Esophagus (tissue), 2 donors: ENCODE data around the gene PREP. TPM values are rescaled to one million over a fixed set of nuclear protein-coding genes. Genes with fewer than 3 reads are reported as not detected.
"Not testable (repeated sequence)": the region's sequence is repeated elsewhere in the genome, so short reads cannot be mapped to it uniquely, and the experiment has no call there.

ENCODE experiments used
- H3K27ac ChIP-seq, 2 donors: one replicate each; pipeline ENCODE4 v1.5.1; 2013; ENCODE audit warnings: low read depth in 2 of 2, mild to moderate bottlenecking in 2 of 2, inconsistent platforms in 1 of 2, low read length in 1 of 2, moderate library complexity in 1 of 2
- H3K27me3 ChIP-seq, 2 donors: one replicate each; pipeline ENCODE4 v1.6.1; 2013; ENCODE audit warnings: low read length in 2 of 2, control low read depth in 1 of 2, mild to moderate bottlenecking in 1 of 2; ENCODE audit not compliant: insufficient read depth in 2 of 2, control insufficient read depth in 1 of 2
- H3K36me3 ChIP-seq, 2 donors: one replicate each; pipeline ENCODE4 v1.6.1; 2013; ENCODE audit warnings: low read length in 1 of 2; ENCODE audit not compliant: control insufficient read depth in 2 of 2, insufficient read depth in 2 of 2
- H3K4me1 ChIP-seq, 2 donors: one replicate each; pipeline ENCODE4 v1.6.1; 2013; ENCODE audit warnings: low read length in 1 of 2; ENCODE audit not compliant: control insufficient read depth in 2 of 2, insufficient read depth in 2 of 2
- H3K4me3 ChIP-seq, 2 donors: one replicate each; pipeline ENCODE4 v1.5.1; 2013; ENCODE audit warnings: low read length in 2 of 2, mild to moderate bottlenecking in 2 of 2, low read depth in 1 of 2, moderate library complexity in 1 of 2
- H3K9me3 ChIP-seq, 2 donors: one replicate each; pipeline ENCODE4 v1.6.1; 2013; ENCODE audit warnings: mild to moderate bottlenecking in 2 of 2, low read depth in 1 of 2, low read length in 1 of 2, moderate library complexity in 1 of 2; ENCODE audit not compliant: control insufficient read depth in 2 of 2, insufficient read depth in 1 of 2
- WGBS, 2 donors: extraction: QIAGEN DNeasy Blood & Tissue Kit; methylation state at CpG; one replicate each; pipeline ENCODE4 v1.1.7; 2013; 5-methylcytosine and 5-hydroxymethylcytosine counted together
- polyA plus RNA-seq, 2 donors: library from polyadenylated mRNA; stranded (reverse); fragments of 200-250 nt; gene quantifications; one replicate each; pipeline ENCODE4 v1.2.3, GENCODE V29; 2013
- donor health status: healthy with polysubstance abuse.
- donor health status: Bipolar disorder and iron deficiency.

The PREP gene
- polyA plus RNA-seq, 2 donors, result 11.2 to 17.4 TPM

- Histone ChIP-seq H3K4me1 (no peaks in the 10 kb centered on the region), H3K36me3 (no peaks in the 10 kb centered on the region), H3K27ac (no peak overlapping the region), H3K27me3 (no peaks in the 10 kb centered on the region), H3K4me3 (no peak overlapping the region), H3K9me3 (no peaks in the 10 kb centered on the region)
- WGBS, 2 donors, result 85 to 93% methylated on average over 2 of the region's 2 CpGs
Measured at GRCh38 chr6:105251689-105252088, 151.2 kb downstream of the PREP start.

- Histone ChIP-seq H3K27ac (no peak overlapping the region), H3K27me3 (no peaks in the 10 kb centered on the region), H3K9me3 (no peaks in the 10 kb centered on the region), H3K36me3 (no peaks in the 10 kb centered on the region), H3K4me3 (no peak overlapping the region), H3K4me1 (no peaks in the 10 kb centered on the region)
- 51 to 56% methylated on average over 2 of the region's 2 CpGs for WGBS, 2 donors
Measured at GRCh38 chr6:105250533-105250932, 152.3 kb downstream of the PREP start.

- no peaks in the 10 kb centered on the region for H3K36me3 ChIP-seq
- H3K4me1 ChIP-seq, result no peaks in the 10 kb centered on the region
- H3K27ac ChIP-seq, result no peak overlapping the region
- no peaks in the 10 kb centered on the region for H3K9me3 ChIP-seq
- no peak overlapping the region for H3K4me3 ChIP-seq
- H3K27me3 ChIP-seq, result no peaks in the 10 kb centered on the region
- 34 to 36% methylated on average over 2 of the region's 2 CpGs for WGBS, 2 donors
Measured at GRCh38 chr6:105243487-105243886, 159.4 kb downstream of the PREP start.

GRCh38 chr6:105235155-105235554 is 167.7 kb downstream of the PREP start:
- H3K4me1 ChIP-seq, result no peaks in the 10 kb centered on the region
- H3K9me3 ChIP-seq, result peaks cover 0 to 12% of the 10 kb centered on the region in 2 donors
- no peak overlapping the region for H3K4me3 ChIP-seq
- H3K27ac ChIP-seq, result no peak overlapping the region
- no peaks in the 10 kb centered on the region for H3K27me3 ChIP-seq
- WGBS, 2 donors, result 78 to 88% methylated on average over 5 of the region's 5 CpGs
- no peaks in the 10 kb centered on the region for H3K36me3 ChIP-seq

GRCh38 chr6:105231771-105232170 is 171.1 kb downstream of the PREP start:
- not testable (repeated sequence) for H3K4me1 ChIP-seq, H3K27me3 ChIP-seq, H3K4me3 ChIP-seq, H3K36me3 ChIP-seq, H3K27ac ChIP-seq
- H3K9me3 ChIP-seq, result peaks cover 0 to 12% of the 10 kb centered on the region in 2 donors
- WGBS, 2 donors, result 87 to 89% methylated on average over 4 of the region's 4 CpGs

Other genes starting within 250 kb of the PREP start
- gene POPDC3, start 223.1 kb downstream of the PREP start, polyA plus RNA-seq, result under 1 TPM in 1 of 2 donors, not detected in 1; 0.24 TPM